HepG2 (cell line): Measurements from ENCODE around the gene BABAM1. TPM values are rescaled to one million over a fixed set of nuclear protein-coding genes. Genes with fewer than 3 reads are reported as not detected.

Experiments
- JUND ChIP-seq: sonication (generic); formaldehyde crosslinking; IDR thresholded peaks from 2 replicates; pipeline ENCODE4 v1.8.0; 2022; ENCODE audit warnings: mild to moderate bottlenecking, missing genetic modification reagents
- KDM1A ChIP-seq: IDR thresholded peaks from 2 replicates; pipeline ENCODE4 v1.6.1; 2016; ENCODE audit warnings: missing compliant biosample characterization
- PAWR ChIP-seq: sonication (generic); formaldehyde crosslinking; IDR thresholded peaks from 2 replicates; pipeline ENCODE4 v1.4.0; 2020; ENCODE audit warnings: missing genetic modification reagents, mild to moderate bottlenecking, borderline replicate concordance
- RAD21 ChIP-seq: fragments of 450-650 bp; formaldehyde crosslinking; IDR thresholded peaks from 2 replicates; pipeline ENCODE4 v1.5.0; 2020; ENCODE audit warnings: mild to moderate bottlenecking
- SIN3B ChIP-seq: fragments of 150-350 bp; IDR thresholded peaks from 2 replicates; pipeline ENCODE4 v1.6.1; 2014; ENCODE audit warnings: low read length
- TAF1 ChIP-seq: sonication (generic); formaldehyde crosslinking; IDR thresholded peaks from 2 replicates; pipeline ENCODE4 v1.4.0; 2020; ENCODE audit warnings: missing genetic modification reagents
- TMF1 ChIP-seq: sonication (generic); formaldehyde crosslinking; IDR thresholded peaks from 2 replicates; pipeline ENCODE4 v1.8.1; 2022; ENCODE audit warnings: low read depth, missing genetic modification reagents
- ZBTB7B ChIP-seq: sonication (generic); formaldehyde crosslinking; IDR thresholded peaks from 2 replicates; pipeline ENCODE4 v1.4.0; 2020; ENCODE audit warnings: missing genetic modification reagents
- ZEB1 ChIP-seq: IDR thresholded peaks from 2 replicates; pipeline ENCODE4 v1.6.1; 2012; ENCODE audit warnings: mild to moderate bottlenecking, low read depth, inconsistent platforms; ENCODE audit not compliant: insufficient replicate concordance
- ZFX ChIP-seq: sonication (generic); formaldehyde crosslinking; IDR thresholded peaks from 2 replicates; pipeline ENCODE4 v1.4.0; 2020; ENCODE audit warnings: mild to moderate bottlenecking, low read depth, missing genetic modification reagents, moderate library complexity
- ZNF101 ChIP-seq: sonication (generic); formaldehyde crosslinking; IDR thresholded peaks from 2 replicates; pipeline ENCODE4 v1.4.0; 2020; ENCODE audit warnings: mild to moderate bottlenecking, low read depth, missing genetic modification reagents, borderline replicate concordance
- ZNF205 ChIP-seq: IDR thresholded peaks from 2 replicates; pipeline ENCODE4 v1.6.1; 2018; ENCODE audit warnings: missing biosample characterization, missing genetic modification reagents
- ZNF564 ChIP-seq: sonication (generic); formaldehyde crosslinking; IDR thresholded peaks from 2 replicates; pipeline ENCODE4 v1.8.1; 2023; ENCODE audit warnings: mild to moderate bottlenecking, missing genetic modification reagents
- ZNF616 ChIP-seq: sonication (generic); formaldehyde crosslinking; IDR thresholded peaks from 2 replicates; pipeline ENCODE4 v1.5.0; 2020; ENCODE audit warnings: low read depth, mild to moderate bottlenecking, missing genetic modification reagents
- polyA plus RNA-seq, 8 experiments: library from polyadenylated mRNA; depleted of rRNA in 3 of 8; stranded (reverse) in 7 of 8; unstranded in 1 of 8; fragments of >200 nt; fragmentation: Illumina TruSeq in 4 of 8; extraction: Trizol in 4 of 8; gene quantifications; 2 replicates each; pipeline versions ENCODE4 v1.2.1 to v1.2.3, GENCODE V29; 2011 to 2016; ENCODE audit warnings: low read depth in 4 of 8, missing spikeins in 1 of 8, mixed read lengths in 1 of 8; ENCODE audit not compliant: insufficient read depth in 1 of 8
- total RNA-seq, 5 experiments: library from RNA; depleted of rRNA; stranded (reverse); fragments of >200 nt; fragmentation: Illumina TruSeq; extraction: Trizol; gene quantifications; 2 replicates each; pipeline ENCODE4 v1.2.3, GENCODE V29; 2016; ENCODE audit warnings: low read depth in 1 of 5
- TF ChIP-seq, protein P1 (sequence below): sonication (generic); formaldehyde crosslinking; IDR thresholded peaks from 2 replicates; pipeline ENCODE4 v1.9.0; 2021; ENCODE audit warnings: missing genetic modification reagents, mild to moderate bottlenecking, borderline replicate concordance
- TF ChIP-seq, protein P2 (sequence below): sonication (generic); formaldehyde crosslinking; IDR thresholded peaks from 2 replicates; pipeline ENCODE4 v1.4.0; 2020; ENCODE audit warnings: missing genetic modification reagents, borderline replicate concordance
- TF ChIP-seq, protein P3 (sequence below): sonication (generic); formaldehyde crosslinking; IDR thresholded peaks from 2 replicates; pipeline ENCODE4 v1.9.0; 2021; ENCODE audit warnings: missing genetic modification reagents, borderline replicate concordance
- TF ChIP-seq, protein P4 (sequence below): sonication (generic); formaldehyde crosslinking; IDR thresholded peaks from 2 replicates; pipeline ENCODE4 v1.4.0; 2020; ENCODE audit warnings: missing genetic modification reagents

Gene BABAM1
- total and polyA plus RNA-seq, 2 of the 13 experiments (the other 11 are each of a cell fraction or from before 2014, with no cell fraction given): 70.0 to 82.0 TPM

DNA sequence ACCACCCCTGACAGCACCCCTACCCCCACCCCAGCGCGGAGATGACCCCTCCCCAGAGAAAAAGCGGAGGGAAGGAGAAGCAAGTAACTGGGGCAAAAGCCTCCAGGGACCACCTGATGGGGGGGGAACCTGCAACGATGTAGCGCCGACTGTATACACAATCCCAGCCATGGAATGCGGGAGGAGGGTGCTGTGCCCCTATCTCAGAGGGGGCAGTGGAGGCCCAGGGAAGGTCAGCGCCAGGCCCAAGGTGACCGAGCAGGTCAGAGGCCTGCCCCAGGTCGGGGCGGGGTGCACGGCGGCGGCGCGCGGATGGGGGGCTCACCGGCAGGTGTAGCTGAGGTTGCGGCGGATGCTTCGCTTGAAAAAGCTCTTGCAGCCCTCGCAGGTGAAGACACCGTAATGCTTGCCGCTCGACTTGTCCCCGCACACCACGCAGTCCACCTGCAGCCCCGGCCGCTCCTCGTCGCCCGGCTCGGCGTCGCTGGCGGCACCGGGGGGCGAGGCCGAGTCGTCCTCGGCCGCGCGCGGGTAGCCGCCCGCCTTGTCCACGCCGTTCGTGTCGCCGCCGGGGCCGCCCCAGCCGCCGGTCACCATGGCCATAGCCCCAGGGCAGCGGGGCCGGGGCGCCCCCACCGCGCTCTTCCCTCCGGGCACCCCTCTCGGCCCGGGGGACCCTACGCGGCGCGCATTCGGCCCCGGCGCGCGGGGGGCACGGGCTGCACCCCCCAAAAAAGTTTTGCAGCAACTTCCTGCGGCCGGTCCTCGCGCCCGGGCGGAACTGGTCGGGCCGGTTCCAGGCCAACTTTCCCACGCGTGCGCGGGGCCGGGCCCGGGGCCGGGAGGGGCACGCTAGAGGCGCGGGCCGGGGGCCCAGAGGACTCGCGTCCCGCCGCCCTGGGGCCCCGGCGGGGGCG, 22.4 kb upstream of the BABAM1 start (continued):
- TF ChIP-seq ZNF564 (CRISPR knock-in tag) (0 out of 2 replicates have a peak, but pooled peaks have one; percentile 31), ZFX (CRISPR knock-in tag) (peak; percentile 62), ZNF205 (CRISPR knock-in tag) (0 out of 2 replicates have a peak, but pooled peaks have one; percentile 7), ZBTB7B (CRISPR knock-in tag) (peak; percentile 17; the same call in 1 of the 2 replicates), KDM1A (CRISPR knock-in tag) (0 out of 2 replicates have a peak, but pooled peaks have one; percentile 14), ZEB1 (peak; percentile 41), TAF1 (CRISPR knock-in tag) (peak; percentile 23; the same call in 1 of the 2 replicates), PAWR (CRISPR knock-in tag) (peak; percentile 27; the same call in 1 of the 2 replicates), JUND (peak; percentile 24; the same call in 1 of the 2 replicates), TMF1 (CRISPR knock-in tag) (0 out of 2 replicates have a peak, but pooled peaks have one; percentile 34), RAD21 (peak; percentile 19; the same call in 1 of the 2 replicates), SIN3B (no peak), ZNF101 (0 out of 2 replicates have a peak, but pooled peaks have one; percentile 60), ZNF616 (CRISPR knock-in tag) (0 out of 2 replicates have a peak, but pooled peaks have one; percentile 6)
- TF ChIP-seq, protein P1, sequence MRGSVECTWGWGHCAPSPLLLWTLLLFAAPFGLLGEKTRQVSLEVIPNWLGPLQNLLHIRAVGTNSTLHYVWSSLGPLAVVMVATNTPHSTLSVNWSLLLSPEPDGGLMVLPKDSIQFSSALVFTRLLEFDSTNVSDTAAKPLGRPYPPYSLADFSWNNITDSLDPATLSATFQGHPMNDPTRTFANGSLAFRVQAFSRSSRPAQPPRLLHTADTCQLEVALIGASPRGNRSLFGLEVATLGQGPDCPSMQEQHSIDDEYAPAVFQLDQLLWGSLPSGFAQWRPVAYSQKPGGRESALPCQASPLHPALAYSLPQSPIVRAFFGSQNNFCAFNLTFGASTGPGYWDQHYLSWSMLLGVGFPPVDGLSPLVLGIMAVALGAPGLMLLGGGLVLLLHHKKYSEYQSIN (CRISPR knock-in tag): 0 out of 2 replicates have a peak, but pooled peaks have one; percentile 55
- TF ChIP-seq, protein P2, sequence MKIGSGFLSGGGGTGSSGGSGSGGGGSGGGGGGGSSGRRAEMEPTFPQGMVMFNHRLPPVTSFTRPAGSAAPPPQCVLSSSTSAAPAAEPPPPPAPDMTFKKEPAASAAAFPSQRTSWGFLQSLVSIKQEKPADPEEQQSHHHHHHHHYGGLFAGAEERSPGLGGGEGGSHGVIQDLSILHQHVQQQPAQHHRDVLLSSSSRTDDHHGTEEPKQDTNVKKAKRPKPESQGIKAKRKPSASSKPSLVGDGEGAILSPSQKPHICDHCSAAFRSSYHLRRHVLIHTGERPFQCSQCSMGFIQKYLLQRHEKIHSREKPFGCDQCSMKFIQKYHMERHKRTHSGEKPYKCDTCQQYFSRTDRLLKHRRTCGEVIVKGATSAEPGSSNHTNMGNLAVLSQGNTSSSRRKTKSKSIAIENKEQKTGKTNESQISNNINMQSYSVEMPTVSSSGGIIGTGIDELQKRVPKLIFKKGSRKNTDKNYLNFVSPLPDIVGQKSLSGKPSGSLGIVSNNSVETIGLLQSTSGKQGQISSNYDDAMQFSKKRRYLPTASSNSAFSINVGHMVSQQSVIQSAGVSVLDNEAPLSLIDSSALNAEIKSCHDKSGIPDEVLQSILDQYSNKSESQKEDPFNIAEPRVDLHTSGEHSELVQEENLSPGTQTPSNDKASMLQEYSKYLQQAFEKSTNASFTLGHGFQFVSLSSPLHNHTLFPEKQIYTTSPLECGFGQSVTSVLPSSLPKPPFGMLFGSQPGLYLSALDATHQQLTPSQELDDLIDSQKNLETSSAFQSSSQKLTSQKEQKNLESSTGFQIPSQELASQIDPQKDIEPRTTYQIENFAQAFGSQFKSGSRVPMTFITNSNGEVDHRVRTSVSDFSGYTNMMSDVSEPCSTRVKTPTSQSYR (CRISPR knock-in tag): no peak
- TF ChIP-seq, protein P3, sequence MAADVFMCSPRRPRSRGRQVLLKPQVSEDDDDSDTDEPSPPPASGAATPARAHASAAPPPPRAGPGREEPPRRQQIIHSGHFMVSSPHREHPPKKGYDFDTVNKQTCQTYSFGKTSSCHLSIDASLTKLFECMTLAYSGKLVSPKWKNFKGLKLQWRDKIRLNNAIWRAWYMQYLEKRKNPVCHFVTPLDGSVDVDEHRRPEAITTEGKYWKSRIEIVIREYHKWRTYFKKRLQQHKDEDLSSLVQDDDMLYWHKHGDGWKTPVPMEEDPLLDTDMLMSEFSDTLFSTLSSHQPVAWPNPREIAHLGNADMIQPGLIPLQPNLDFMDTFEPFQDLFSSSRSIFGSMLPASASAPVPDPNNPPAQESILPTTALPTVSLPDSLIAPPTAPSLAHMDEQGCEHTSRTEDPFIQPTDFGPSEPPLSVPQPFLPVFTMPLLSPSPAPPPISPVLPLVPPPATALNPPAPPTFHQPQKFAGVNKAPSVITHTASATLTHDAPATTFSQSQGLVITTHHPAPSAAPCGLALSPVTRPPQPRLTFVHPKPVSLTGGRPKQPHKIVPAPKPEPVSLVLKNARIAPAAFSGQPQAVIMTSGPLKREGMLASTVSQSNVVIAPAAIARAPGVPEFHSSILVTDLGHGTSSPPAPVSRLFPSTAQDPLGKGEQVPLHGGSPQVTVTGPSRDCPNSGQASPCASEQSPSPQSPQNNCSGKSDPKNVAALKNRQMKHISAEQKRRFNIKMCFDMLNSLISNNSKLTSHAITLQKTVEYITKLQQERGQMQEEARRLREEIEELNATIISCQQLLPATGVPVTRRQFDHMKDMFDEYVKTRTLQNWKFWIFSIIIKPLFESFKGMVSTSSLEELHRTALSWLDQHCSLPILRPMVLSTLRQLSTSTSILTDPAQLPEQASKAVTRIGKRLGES (CRISPR knock-in tag): no peak
- TF ChIP-seq, protein P4, sequence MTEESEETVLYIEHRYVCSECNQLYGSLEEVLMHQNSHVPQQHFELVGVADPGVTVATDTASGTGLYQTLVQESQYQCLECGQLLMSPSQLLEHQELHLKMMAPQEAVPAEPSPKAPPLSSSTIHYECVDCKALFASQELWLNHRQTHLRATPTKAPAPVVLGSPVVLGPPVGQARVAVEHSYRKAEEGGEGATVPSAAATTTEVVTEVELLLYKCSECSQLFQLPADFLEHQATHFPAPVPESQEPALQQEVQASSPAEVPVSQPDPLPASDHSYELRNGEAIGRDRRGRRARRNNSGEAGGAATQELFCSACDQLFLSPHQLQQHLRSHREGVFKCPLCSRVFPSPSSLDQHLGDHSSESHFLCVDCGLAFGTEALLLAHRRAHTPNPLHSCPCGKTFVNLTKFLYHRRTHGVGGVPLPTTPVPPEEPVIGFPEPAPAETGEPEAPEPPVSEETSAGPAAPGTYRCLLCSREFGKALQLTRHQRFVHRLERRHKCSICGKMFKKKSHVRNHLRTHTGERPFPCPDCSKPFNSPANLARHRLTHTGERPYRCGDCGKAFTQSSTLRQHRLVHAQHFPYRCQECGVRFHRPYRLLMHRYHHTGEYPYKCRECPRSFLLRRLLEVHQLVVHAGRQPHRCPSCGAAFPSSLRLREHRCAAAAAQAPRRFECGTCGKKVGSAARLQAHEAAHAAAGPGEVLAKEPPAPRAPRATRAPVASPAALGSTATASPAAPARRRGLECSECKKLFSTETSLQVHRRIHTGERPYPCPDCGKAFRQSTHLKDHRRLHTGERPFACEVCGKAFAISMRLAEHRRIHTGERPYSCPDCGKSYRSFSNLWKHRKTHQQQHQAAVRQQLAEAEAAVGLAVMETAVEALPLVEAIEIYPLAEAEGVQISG: 0 out of 2 replicates have a peak, but pooled peaks have one; percentile 6
